ENCODE data around the gene RORC. TPM values are rescaled to one million over a fixed set of nuclear protein-coding genes. Genes with fewer than 3 reads are reported as not detected.

RORC gene
- total and polyA plus RNA-seq, 2 of the 8 experiments (the other 6 are each of a cell fraction or from before 2014, with no cell fraction given): 0.44 to 0.54 TPM

DNA sequence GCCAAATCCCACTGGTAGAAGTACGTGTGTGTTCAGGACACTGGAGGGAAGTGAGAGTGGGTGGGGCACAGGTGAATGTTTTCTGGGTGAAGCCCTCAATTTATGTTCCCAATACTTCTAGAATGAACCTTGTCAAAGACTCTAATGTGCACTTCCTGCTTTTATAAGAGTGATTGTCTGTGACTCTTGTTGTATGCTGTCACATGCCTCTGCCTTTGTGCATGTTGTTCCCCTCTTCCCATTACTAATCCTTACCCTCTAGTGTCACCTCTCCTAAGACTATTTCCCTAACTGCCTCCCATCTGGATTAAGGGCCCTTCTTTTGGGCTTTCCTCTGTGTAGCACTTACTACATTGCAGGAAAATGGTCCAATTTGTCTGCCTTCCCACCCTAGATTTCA is 23.8 kb downstream of the RORC start:
- CTCF ChIA-PET (ENCODE audit: partially characterized antibody): interaction anchor here (0.9 to 2.6 kb wide), 5 partner anchors 10 to 38 kb away, joined by 3 to 6 read pairs (median 4); partner anchors contain the start of gene TDRKH
- Histone ChIP-seq H4K8ac (ENCODE audit: extremely low read depth, insufficient read depth, low read length) (no peak overlapping the region), H3K56ac (replicated peaks; ENCODE audit: insufficient read length, low read depth, low read length) (no peak overlapping the region), H3K14ac (ENCODE audit: insufficient read length) (no peak overlapping the region), H2BK12ac (ENCODE audit: low read depth, low read length) (no peak overlapping the region), H4K20me1 (replicated peaks in 1 of 2; ENCODE audit: control insufficient read depth in 1 of 2, insufficient read depth in 2 of 2, low read length in 2 of 2) (no peaks in the 10 kb centered on the region), H2AFZ (ENCODE audit: low read length) (no peak overlapping the region), H3K9ac (replicated peaks in 1 of 4; ENCODE audit: extremely low read depth in 1 of 4, low read depth in 3 of 4, low read length in 3 of 4) (no peak overlapping the region), H2BK120ac (replicated peaks; ENCODE audit: low read depth, low read length) (no peak overlapping the region), H3K79me1 (ENCODE audit: low read depth, low read length) (no peaks in the 10 kb centered on the region), H3K27ac (ENCODE audit: low read depth, low read length) (no peak overlapping the region), H2BK5ac (ENCODE audit: low read depth, low read length) (no peak overlapping the region), H3K4me3 (ENCODE audit: extremely low read depth in 1 of 4, insufficient read depth in 2 of 4, low read depth in 3 of 4, low read length in 4 of 4) (no peak overlapping the region), H2AK5ac (ENCODE audit: low read depth, low read length) (no peak overlapping the region), H3K4ac (replicated peaks; ENCODE audit: insufficient read length, low read depth, low read length) (no peak overlapping the region), H3K18ac (ENCODE audit: extremely low read depth, low read length) (no peak overlapping the region), H2BK20ac (ENCODE audit: low read length) (no peak overlapping the region), H2BK15ac (ENCODE audit: low read length) (no peak overlapping the region), H3K36me3 (ENCODE audit: control insufficient read depth in 2 of 4, insufficient read depth in 4 of 4, low read length in 3 of 4) (no peaks in the 10 kb centered on the region), H3K27me3 (replicated peaks in 1 of 4; ENCODE audit: control insufficient read depth in 3 of 4, extremely low read depth in 1 of 4, insufficient read depth in 3 of 4, low read length in 3 of 4) (peaks cover 0 to 3% (median 0%) of the 10 kb centered on the region in 4 experiments; a peak in 1 of 7 replicates), H4K91ac (replicated peaks; ENCODE audit: insufficient read length, low read length) (no peak overlapping the region), H3K23me2 (ENCODE audit: low read depth, low read length) (no peaks in the 10 kb centered on the region), H3K4me2 (ENCODE audit: insufficient read depth in 1 of 2, low read depth in 2 of 2, low read length in 2 of 2) (no peak overlapping the region), H3K4me1 (replicated peaks in 1 of 4; ENCODE audit: control insufficient read depth in 3 of 4, insufficient read depth in 4 of 4, low read length in 3 of 4) (peaks cover 1 to 5% (median 4%) of the 10 kb centered on the region in 4 experiments; a peak in 2 of 7 replicates), H3K9me3 (ENCODE audit: insufficient read depth in 2 of 2, low read depth in 1 of 2, low read length in 1 of 2) (no peaks in the 10 kb centered on the region), H3K79me2 (ENCODE audit: control insufficient read depth in 1 of 2, insufficient read depth in 2 of 2, low read length in 2 of 2) (no peaks in the 10 kb centered on the region), H3K23ac (ENCODE audit: insufficient read length) (no peak overlapping the region), H4K5ac (ENCODE audit: insufficient read length, low read depth, low read length) (no peak overlapping the region)
- WGBS, 2 experiments (ENCODE audit: extremely low coverage in 1 of 2, insufficient coverage in 1 of 2, insufficient read length in 1 of 2, insufficient replicate concordance in 2 of 2, low coverage in 1 of 2, low lambda C conversion rate in 2 of 2, missing lambda C conversion rate in 1 of 2): 92% methylated on average over 1 of the region's 1 CpG; no CpG with 5 or more reads in 1 of the 2 experiments
- FAIRE-seq: no peak
- POLR2A ChIA-PET (ENCODE audit: partially characterized antibody): interaction anchor here (1.1 to 1.8 kb wide), 3 partner anchors 18 to 32 kb away, joined by 3 to 6 read pairs (median 4); partner anchors contain the start of gene C2CD4D
- no peak for DNase-seq (ENCODE audit: low read depth in 1 of 2, low spot score in 2 of 2)
- TF ChIP-seq ASH2L (IDR thresholded peaks at IDR 0.05; ENCODE audit: low read length): no peak
- no peak for TF ChIP-seq POLR2AphosphoS5 (IDR thresholded peaks at IDR 0.05; ENCODE audit: low read depth, low read length)
- TF ChIP-seq CBX8 (IDR thresholded peaks at IDR 0.05; ENCODE audit: borderline replicate concordance, low read depth, low read length): no peak
- TF ChIP-seq GTF2F1 (IDR thresholded peaks at IDR 0.05; ENCODE audit: borderline replicate concordance, low read depth, low read length): no peak
- TF ChIP-seq YY1 (IDR thresholded peaks at IDR 0.05; ENCODE audit: low read depth, low read length): no peak
- TF ChIP-seq, protein P1, sequence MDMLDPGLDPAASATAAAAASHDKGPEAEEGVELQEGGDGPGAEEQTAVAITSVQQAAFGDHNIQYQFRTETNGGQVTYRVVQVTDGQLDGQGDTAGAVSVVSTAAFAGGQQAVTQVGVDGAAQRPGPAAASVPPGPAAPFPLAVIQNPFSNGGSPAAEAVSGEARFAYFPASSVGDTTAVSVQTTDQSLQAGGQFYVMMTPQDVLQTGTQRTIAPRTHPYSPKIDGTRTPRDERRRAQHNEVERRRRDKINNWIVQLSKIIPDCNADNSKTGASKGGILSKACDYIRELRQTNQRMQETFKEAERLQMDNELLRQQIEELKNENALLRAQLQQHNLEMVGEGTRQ (IDR thresholded peaks at IDR 0.05; ENCODE audit: low read length): no peak
- TF ChIP-seq CTBP2 (IDR thresholded peaks at IDR 0.05; ENCODE audit: borderline replicate concordance, insufficient read depth, insufficient read length, low read length): no peak
- no peak for TF ChIP-seq CBX5 (IDR thresholded peaks at IDR 0.05; ENCODE audit: low read depth, low read length)

All from H1 (cell line).